ENCODE measurements around the gene MID1IP1. TPM values are rescaled to one million over a fixed set of nuclear protein-coding genes. Genes with fewer than 3 reads are reported as not detected.
A peak's percentile ranks its signal among the peaks of the same experiment; 100 is the strongest.

Gene MID1IP1
- total RNA-seq, 4 donors from 2014 or later: 19.3 to 36.8 (median 24.9) TPM

DNA sequence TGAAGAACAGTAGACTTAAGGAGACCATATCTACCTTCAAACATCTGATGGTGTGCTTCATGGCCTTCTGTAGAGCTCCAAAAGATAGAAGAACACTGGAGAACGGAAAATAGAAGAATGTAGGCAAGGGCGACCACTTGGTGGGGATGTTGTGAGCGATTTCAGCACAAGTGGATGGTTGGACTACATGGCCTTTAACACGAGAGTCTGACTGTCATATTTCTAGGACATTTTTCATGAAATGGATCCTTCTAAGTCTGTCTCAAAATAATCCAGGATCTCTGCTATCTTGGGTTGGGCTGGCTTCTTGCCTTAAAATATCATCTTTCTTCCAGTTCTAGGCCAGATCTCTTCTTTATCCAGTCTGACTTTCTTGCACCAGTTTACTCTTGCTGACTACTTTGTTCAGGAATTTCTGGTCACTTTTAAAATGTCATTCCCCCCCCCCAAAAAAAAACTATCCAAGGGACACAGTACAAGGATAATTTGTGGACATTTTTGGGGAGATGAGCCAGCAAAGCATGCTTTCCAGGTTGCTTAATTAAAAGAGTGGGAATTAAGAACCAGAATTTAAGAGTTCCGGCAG, 1.2 kb upstream of the MID1IP1 start:
- DNase-seq: no peak
- TF ChIP-seq, protein P1, sequence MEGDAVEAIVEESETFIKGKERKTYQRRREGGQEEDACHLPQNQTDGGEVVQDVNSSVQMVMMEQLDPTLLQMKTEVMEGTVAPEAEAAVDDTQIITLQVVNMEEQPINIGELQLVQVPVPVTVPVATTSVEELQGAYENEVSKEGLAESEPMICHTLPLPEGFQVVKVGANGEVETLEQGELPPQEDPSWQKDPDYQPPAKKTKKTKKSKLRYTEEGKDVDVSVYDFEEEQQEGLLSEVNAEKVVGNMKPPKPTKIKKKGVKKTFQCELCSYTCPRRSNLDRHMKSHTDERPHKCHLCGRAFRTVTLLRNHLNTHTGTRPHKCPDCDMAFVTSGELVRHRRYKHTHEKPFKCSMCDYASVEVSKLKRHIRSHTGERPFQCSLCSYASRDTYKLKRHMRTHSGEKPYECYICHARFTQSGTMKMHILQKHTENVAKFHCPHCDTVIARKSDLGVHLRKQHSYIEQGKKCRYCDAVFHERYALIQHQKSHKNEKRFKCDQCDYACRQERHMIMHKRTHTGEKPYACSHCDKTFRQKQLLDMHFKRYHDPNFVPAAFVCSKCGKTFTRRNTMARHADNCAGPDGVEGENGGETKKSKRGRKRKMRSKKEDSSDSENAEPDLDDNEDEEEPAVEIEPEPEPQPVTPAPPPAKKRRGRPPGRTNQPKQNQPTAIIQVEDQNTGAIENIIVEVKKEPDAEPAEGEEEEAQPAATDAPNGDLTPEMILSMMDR (IDR thresholded peaks at IDR 0.05): no peak
- no peak for TF ChIP-seq POLR2A (IDR thresholded peaks at IDR 0.05)
- Histone ChIP-seq H3K9me3 (no peaks in the 10 kb centered on the region), H3K4me3 (replicated peaks in 1 of 3) (no peak overlapping the region), H3K4me1 (peaks cover 5 to 17% of the 10 kb centered on the region in 2 donors), H3K36me3 (no peaks in the 10 kb centered on the region), H3K27ac (no peak overlapping the region), H3K27me3 (no peaks in the 10 kb centered on the region)
- intact Hi-C loops (cut with DNase I): no loop called here
- WGBS, 2 donors: 78 to 87% methylated on average over 5 of the region's 5 CpGs

DNA sequence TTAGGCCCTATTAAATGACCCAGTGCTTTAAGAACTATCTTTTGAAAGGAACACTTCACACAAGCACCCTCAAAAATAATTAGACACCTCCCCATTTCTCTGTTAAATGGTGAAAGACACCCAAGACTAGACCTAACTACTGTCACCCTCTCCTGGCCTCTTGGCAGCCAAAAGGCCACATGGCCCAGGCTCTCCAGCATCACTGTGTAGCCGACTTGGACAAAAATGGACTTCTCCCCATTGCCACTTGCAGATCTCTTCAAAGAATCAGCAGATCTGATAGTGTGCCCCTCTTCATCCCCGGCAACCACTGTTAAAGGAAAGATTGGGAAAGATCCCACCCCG, 2.0 kb downstream of the MID1IP1 start:
- peak overlapping the region in 1 of 3 donors; percentile 50 for H3K4me3 ChIP-seq (replicated peaks in 1 of 3)
- no peaks in the 10 kb centered on the region for H3K27me3 ChIP-seq
- intact Hi-C loops (cut with DNase I): no loop called here
- H3K9me3 ChIP-seq: no peaks in the 10 kb centered on the region
- peaks cover 5 to 23% of the 10 kb centered on the region in 2 donors for H3K4me1 ChIP-seq
- no peak for TF ChIP-seq POLR2A (IDR thresholded peaks at IDR 0.05)
- TF ChIP-seq, protein P1 (IDR thresholded peaks at IDR 0.05): no peak
- H3K27ac ChIP-seq: peak overlapping the region; percentile 81 to 86 (median 81)
- H3K36me3 ChIP-seq: no peaks in the 10 kb centered on the region
- 18 to 29% methylated on average over 1 to 2 of the region's 3 CpGs for WGBS, 2 donors
- no peak for DNase-seq

DNA sequence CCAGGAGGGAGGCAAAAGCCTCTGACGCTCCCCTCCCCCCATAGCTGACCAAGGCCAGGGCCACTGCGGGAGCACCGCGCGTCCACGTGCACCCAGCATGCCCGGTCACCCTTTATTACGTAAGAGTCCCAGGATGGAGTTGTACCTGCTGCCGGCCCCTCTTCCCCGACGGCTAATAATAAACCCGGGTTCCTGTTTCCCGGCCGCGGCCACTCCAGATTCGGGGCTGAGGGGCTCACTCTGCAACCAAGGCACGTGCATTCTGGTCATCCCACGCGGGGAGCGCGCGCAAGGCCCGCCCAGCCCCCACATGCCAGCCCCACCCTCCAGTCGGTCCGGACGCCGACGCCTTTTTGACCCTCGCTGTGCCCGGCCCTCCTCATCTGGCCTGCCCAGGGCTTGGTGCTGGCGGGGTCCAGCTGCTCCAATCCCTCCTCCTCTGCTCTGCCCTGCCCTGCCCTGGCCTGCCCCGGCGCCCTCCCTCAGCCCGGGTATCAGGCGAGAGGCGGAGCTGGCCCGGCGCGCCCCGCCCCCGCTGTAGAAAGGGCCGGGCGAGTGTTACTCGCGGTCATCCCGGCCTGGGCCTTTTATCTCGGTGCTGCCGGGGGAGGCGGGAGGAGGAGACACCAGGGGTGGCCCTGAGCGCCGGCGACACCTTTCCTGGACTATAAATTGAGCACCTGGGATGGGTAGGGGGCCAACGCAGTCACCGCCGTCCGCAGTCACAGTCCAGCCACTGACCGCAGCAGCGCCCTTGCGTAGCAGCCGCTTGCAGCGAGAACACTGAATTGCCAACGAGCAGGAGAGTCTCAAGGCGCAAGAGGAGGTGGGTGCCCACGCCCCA, 2.6 kb downstream of the MID1IP1 start:
- H3K9me3 ChIP-seq: no peaks in the 10 kb centered on the region
- TF ChIP-seq POLR2A (IDR thresholded peaks at IDR 0.05): peak in 1 of 2 donors; percentile 75
- TF ChIP-seq, protein P1 (IDR thresholded peaks at IDR 0.05): no peak
- 0% methylated on average over 6 to 14 of the region's 64 CpGs for WGBS, 2 donors
- H3K4me3 ChIP-seq (replicated peaks in 1 of 3): peak overlapping the region; percentile 49 to 53 (median 50)
- DNase-seq: peak; percentile 81 to 84
- peaks cover 5 to 23% of the 10 kb centered on the region in 2 donors for H3K4me1 ChIP-seq
- intact Hi-C loops (cut with DNase I): no loop called here
- H3K27me3 ChIP-seq: no peaks in the 10 kb centered on the region
- no peaks in the 10 kb centered on the region for H3K36me3 ChIP-seq
- H3K27ac ChIP-seq: peak overlapping the region; percentile 81 to 86 (median 81)

DNA sequence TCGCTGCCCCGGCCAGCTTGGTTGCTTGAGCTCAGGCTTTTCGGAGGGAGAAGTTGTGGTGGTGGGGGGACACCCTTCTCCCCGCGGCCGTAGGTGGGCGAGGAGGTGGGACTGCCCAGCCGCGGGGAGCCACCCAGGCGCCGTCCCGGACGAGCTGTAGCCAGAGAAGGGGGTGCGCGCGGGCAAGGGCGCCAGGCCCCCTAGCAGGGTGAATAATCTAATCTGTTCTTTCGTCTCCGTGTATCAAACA, 3.1 kb downstream of the MID1IP1 start:
- Histone ChIP-seq H3K9me3 (no peaks in the 10 kb centered on the region), H3K4me1 (peaks cover 5 to 23% of the 10 kb centered on the region in 2 donors), H3K4me3 (replicated peaks in 1 of 3) (peak overlapping the region; percentile 49 to 53 (median 50)), H3K36me3 (no peaks in the 10 kb centered on the region), H3K27ac (peak overlapping the region; percentile 81 to 86 (median 81)), H3K27me3 (no peaks in the 10 kb centered on the region)
- intact Hi-C loops (cut with DNase I): no loop called here
- DNase-seq: no peak
- no peak for TF ChIP-seq POLR2A (IDR thresholded peaks at IDR 0.05)
- TF ChIP-seq, protein P1 (IDR thresholded peaks at IDR 0.05): no peak
- WGBS, 2 donors: 0% methylated on average over 7 of the region's 19 CpGs; no CpG with 5 or more reads in 1 of the 2 donors
